ENCODE measurements around the gene MFAP3L.

Gene MFAP3L

GRCh38 chr4:170033999-170034398, 7.8 kb upstream of the MFAP3L start:
- Histone ChIP-seq H3K9me3 (no peaks in the 10 kb centered on the region), H3K4me1 (no peaks in the 10 kb centered on the region), H3K27ac (no peak overlapping the region), H3K36me3 (no peaks in the 10 kb centered on the region), H3K27me3 (no peaks in the 10 kb centered on the region), H3K4me3 (no peak overlapping the region)
- intact Hi-C loops (cut with DNase I; ENCODE audit: low total_unique reads): no loop called here
- DNase-seq: no peak
- no peak for TF ChIP-seq CTCF (IDR thresholded peaks at IDR 0.05)

GRCh38 chr4:170030121-170030520, 3.9 kb upstream of the MFAP3L start:
- no peak overlapping the region for H3K27ac ChIP-seq
- no peaks in the 10 kb centered on the region for H3K9me3 ChIP-seq
- intact Hi-C loops (cut with DNase I; ENCODE audit: low total_unique reads): no loop called here
- TF ChIP-seq CTCF (IDR thresholded peaks at IDR 0.05): no peak
- peaks cover 0 to 13% (median 0%) of the 10 kb centered on the region in 4 donors for H3K4me1 ChIP-seq
- no peak for DNase-seq
- H3K27me3 ChIP-seq: no peaks in the 10 kb centered on the region
- no peak overlapping the region for H3K4me3 ChIP-seq
- no peaks in the 10 kb centered on the region for H3K36me3 ChIP-seq

GRCh38 chr4:170027181-170027829, 1.1 kb upstream of the MFAP3L start:
- Histone ChIP-seq H3K9me3 (no peaks in the 10 kb centered on the region), H3K27ac (peak overlapping the region; percentile 90), H3K4me1 (peaks cover 0 to 13% (median 2%) of the 10 kb centered on the region in 4 donors), H3K4me3 (peak overlapping the region; percentile 82 to 99), H3K36me3 (no peaks in the 10 kb centered on the region), H3K27me3 (no peaks in the 10 kb centered on the region)
- TF ChIP-seq CTCF (IDR thresholded peaks at IDR 0.05): no peak
- peak; percentile 90 to 97 for DNase-seq
- intact Hi-C loops (cut with DNase I; ENCODE audit: low total_unique reads): loop anchor here (10.0 kb wide), 1 partner anchor 63 kb away; no protein-coding TSS in a partner anchor

- Histone ChIP-seq H3K27ac (peak overlapping the region; percentile 90), H3K36me3 (no peaks in the 10 kb centered on the region), H3K4me3 (peak overlapping the region; percentile 82 to 99), H3K4me1 (peaks cover 0 to 13% (median 2%) of the 10 kb centered on the region in 4 donors), H3K27me3 (no peaks in the 10 kb centered on the region), H3K9me3 (no peaks in the 10 kb centered on the region)
- intact Hi-C loops (cut with DNase I; ENCODE audit: low total_unique reads): loop anchor here (10.0 kb wide), 1 partner anchor 61 kb away; no protein-coding TSS in a partner anchor
- no peak for TF ChIP-seq CTCF (IDR thresholded peaks at IDR 0.05)
- no peak for DNase-seq
Observed at GRCh38 chr4:170025523-170026252, 507 bp downstream of the MFAP3L start.

GRCh38 chr4:170022211-170022610, 4.0 kb downstream of the MFAP3L start:
- no peaks in the 10 kb centered on the region for H3K27me3 ChIP-seq
- no peak overlapping the region for H3K4me3 ChIP-seq
- H3K9me3 ChIP-seq: no peaks in the 10 kb centered on the region
- intact Hi-C loops (cut with DNase I; ENCODE audit: low total_unique reads): loop anchor here (10.0 kb wide), 1 partner anchor 57 kb away; no protein-coding TSS in a partner anchor
- H3K27ac ChIP-seq: no peak overlapping the region
- no peak for DNase-seq
- no peaks in the 10 kb centered on the region for H3K36me3 ChIP-seq
- peaks cover 0 to 5% (median 2%) of the 10 kb centered on the region in 4 donors for H3K4me1 ChIP-seq
- TF ChIP-seq CTCF (IDR thresholded peaks at IDR 0.05): no peak
